Thyroid gland (tissue), 4 donors: ENCODE measurements around the gene CDH18.

Experiments used
- POLR2A ChIP-seq, 2 donors: fragments of 450-650 bp; IDR thresholded peaks; one replicate each; pipeline ENCODE4 v1.6.1; 2017; ENCODE audit warnings: antibody characterized with exemption in 2 of 2, mild to moderate bottlenecking in 2 of 2, moderate library complexity in 1 of 2
- TF ChIP-seq, protein P1 (sequence below), 6 experiments: fragments of 200-600 bp in 3 of 6; fragments of 450-650 bp in 3 of 6; sonication (generic) in 3 of 6; IDR thresholded peaks; one replicate each; pipeline ENCODE4 v1.5.1; 2016 to 2019; ENCODE audit warnings: antibody characterized with exemption in 6 of 6, mild to moderate bottlenecking in 2 of 6, inconsistent platforms in 1 of 6, moderate library complexity in 1 of 6

DNA sequence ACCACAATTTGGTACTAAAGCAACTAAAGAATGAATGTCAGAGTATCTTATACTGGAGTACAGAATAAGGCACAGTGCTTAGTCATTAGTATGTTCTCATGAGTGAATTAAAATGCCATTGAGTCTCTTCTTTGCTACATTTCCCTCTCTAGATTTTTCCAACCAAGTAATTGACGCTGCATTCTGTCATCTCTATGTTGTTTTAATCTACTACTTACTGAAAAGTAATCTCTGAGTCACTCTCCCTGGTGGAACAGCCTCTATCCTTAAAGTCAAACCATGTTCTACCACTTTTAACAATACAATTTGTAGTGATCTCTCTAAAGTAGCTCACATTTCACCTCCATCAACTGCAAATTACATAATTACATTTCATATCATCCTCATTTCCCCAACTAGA lies 495.1 kb downstream of the CDH18 start:
- TF ChIP-seq, protein P1, sequence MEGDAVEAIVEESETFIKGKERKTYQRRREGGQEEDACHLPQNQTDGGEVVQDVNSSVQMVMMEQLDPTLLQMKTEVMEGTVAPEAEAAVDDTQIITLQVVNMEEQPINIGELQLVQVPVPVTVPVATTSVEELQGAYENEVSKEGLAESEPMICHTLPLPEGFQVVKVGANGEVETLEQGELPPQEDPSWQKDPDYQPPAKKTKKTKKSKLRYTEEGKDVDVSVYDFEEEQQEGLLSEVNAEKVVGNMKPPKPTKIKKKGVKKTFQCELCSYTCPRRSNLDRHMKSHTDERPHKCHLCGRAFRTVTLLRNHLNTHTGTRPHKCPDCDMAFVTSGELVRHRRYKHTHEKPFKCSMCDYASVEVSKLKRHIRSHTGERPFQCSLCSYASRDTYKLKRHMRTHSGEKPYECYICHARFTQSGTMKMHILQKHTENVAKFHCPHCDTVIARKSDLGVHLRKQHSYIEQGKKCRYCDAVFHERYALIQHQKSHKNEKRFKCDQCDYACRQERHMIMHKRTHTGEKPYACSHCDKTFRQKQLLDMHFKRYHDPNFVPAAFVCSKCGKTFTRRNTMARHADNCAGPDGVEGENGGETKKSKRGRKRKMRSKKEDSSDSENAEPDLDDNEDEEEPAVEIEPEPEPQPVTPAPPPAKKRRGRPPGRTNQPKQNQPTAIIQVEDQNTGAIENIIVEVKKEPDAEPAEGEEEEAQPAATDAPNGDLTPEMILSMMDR (IDR thresholded peaks at IDR 0.05) = no peak
- no peak for TF ChIP-seq POLR2A (IDR thresholded peaks at IDR 0.05)
